ENCODE measurements around the gene PTPRN. TPM values are rescaled to one million over a fixed set of nuclear protein-coding genes. Genes with fewer than 3 reads are reported as not detected.

The PTPRN gene
- total and polyA plus RNA-seq, 3 experiments from 2014 or later, result 0.11 TPM; not detected in 2

- Histone ChIP-seq H3K27ac (ENCODE audit: low read depth, low read length) (peak overlapping the region; percentile 58), H3K4me3 (ENCODE audit: low read length) (peak overlapping the region; percentile 86), H3K36me3 (ENCODE audit: insufficient read depth, low read length) (peaks cover 28% of the 10 kb centered on the region), H3K27me3 (ENCODE audit: insufficient read depth, low read length, poor library complexity, severe bottlenecking) (no peaks in the 10 kb centered on the region), H3K9me3 (ENCODE audit: low read length) (no peaks in the 10 kb centered on the region), H3K4me1 (ENCODE audit: insufficient read depth, low read length) (peaks cover 69% of the 10 kb centered on the region)
- H3K36me3 Mint-ChIP-seq, result peaks cover 4 to 43% (median 17%) of the 10 kb centered on the region in 3 donors
- peaks cover 0 to 2% (median 0%) of the 10 kb centered on the region in 5 donors for H3K9me3 Mint-ChIP-seq
- peaks cover 0 to 6% of the 10 kb centered on the region in 2 donors for H3K27me3 Mint-ChIP-seq
- H3K4me3 Mint-ChIP-seq, result peak overlapping the region; percentile 84 to 99 (median 91)
- H3K4me1 Mint-ChIP-seq, result peaks cover 66 to 79% (median 67%) of the 10 kb centered on the region in 3 donors
- peak in 1 of 5 donors; percentile 12 for DNase-seq
- ChIA-PET POLR2A (interaction anchor here (1.6 to 11.9 kb wide), 4 partner anchors 8 to 141 kb away, joined by 4 to 164 read pairs (median 15); partner anchors contain the start of genes ABCB6, ANKZF1, ATG9A and DNPEP), CTCF (interaction anchor here (1.0 to 4.4 kb wide), 5 partner anchors 16 to 92 kb away, joined by 3 to 35 read pairs (median 5); partner anchors contain the start of genes ANKZF1, ATG9A and DNAJB2)
- H3K27ac Mint-ChIP-seq, result peak overlapping the region in 7 of 8 donors; percentile 91 to 98 (median 98)
These were observed 62.6 kb downstream of the PTPRN start for GRCh38 chr2:219246559-219246958.

GRCh38 chr2:219245899-219246230 lies 63.3 kb downstream of the PTPRN start:
- no peaks in the 10 kb centered on the region for H3K27me3 ChIP-seq (ENCODE audit: insufficient read depth, low read length, poor library complexity, severe bottlenecking)
- Mint-ChIP-seq H3K4me1 (peaks cover 60 to 72% (median 60%) of the 10 kb centered on the region in 3 donors), H3K36me3 (peaks cover 2 to 36% (median 12%) of the 10 kb centered on the region in 3 donors), H3K27ac (peak overlapping the region; percentile 91 to 98 (median 98)), H3K4me3 (peak overlapping the region; percentile 84 to 99 (median 91)), H3K27me3 (peaks cover 0 to 6% of the 10 kb centered on the region in 2 donors), H3K9me3 (peaks cover 0 to 2% (median 0%) of the 10 kb centered on the region in 5 donors)
- peak overlapping the region; percentile 93 for H3K27ac ChIP-seq (ENCODE audit: low read depth, low read length)
- no peaks in the 10 kb centered on the region for H3K9me3 ChIP-seq (ENCODE audit: low read length)
- H3K4me1 ChIP-seq (ENCODE audit: insufficient read depth, low read length), result peaks cover 62% of the 10 kb centered on the region
- DNase-seq, result peak in 1 of 5 donors; percentile 44
- peak overlapping the region; percentile 86 for H3K4me3 ChIP-seq (ENCODE audit: low read length)
- peaks cover 23% of the 10 kb centered on the region for H3K36me3 ChIP-seq (ENCODE audit: insufficient read depth, low read length)
- ChIA-PET CTCF (interaction anchor here (1.0 to 4.4 kb wide), 9 partner anchors 16 to 91 kb away, joined by 3 to 35 read pairs (median 5); partner anchors contain the start of genes ANKZF1, ATG9A and DNAJB2), POLR2A (interaction anchor here (0.9 to 11.9 kb wide), 6 partner anchors 9 to 39 kb away, joined by 3 to 164 read pairs (median 12); partner anchors contain the start of genes ABCB6, ANKZF1, ATG9A and DNAJB2)

GRCh38 chr2:219245148-219245898 lies 63.9 kb downstream of the PTPRN start, which contains the start of the genes GLB1L and STK16:
TSS of gene GLB1L (minus strand) at chr2:219245444. CDS start at chr2:219243573, 1,871 bp downstream.
TSS of gene STK16 (plus strand) at chr2:219245479. CDS start at chr2:219246000, 521 bp downstream.
- Mint-ChIP-seq H3K4me1 (peaks cover 54 to 66% (median 55%) of the 10 kb centered on the region in 3 donors), H3K36me3 (peaks cover 0 to 31% (median 7%) of the 10 kb centered on the region in 3 donors), H3K27me3 (peaks cover 0 to 6% of the 10 kb centered on the region in 2 donors), H3K4me3 (peak within 1 kb of the TSS; percentile 84 to 99 (median 91)), H3K9me3 (peaks cover 0 to 2% (median 0%) of the 10 kb centered on the region in 5 donors), H3K27ac (peak within 1 kb of the TSS; percentile 91 to 98 (median 98))
- Histone ChIP-seq H3K27me3 (ENCODE audit: insufficient read depth, low read length, poor library complexity, severe bottlenecking) (no peaks in the 10 kb centered on the region), H3K4me3 (ENCODE audit: low read length) (peak within 1 kb of the TSS; percentile 86), H3K36me3 (ENCODE audit: insufficient read depth, low read length) (peaks cover 18% of the 10 kb centered on the region), H3K4me1 (ENCODE audit: insufficient read depth, low read length) (peaks cover 56% of the 10 kb centered on the region), H3K9me3 (ENCODE audit: low read length) (no peaks in the 10 kb centered on the region), H3K27ac (ENCODE audit: low read depth, low read length) (peak within 1 kb of the TSS; percentile 93)
- CTCF ChIA-PET, result interaction anchor here (0.7 to 3.1 kb wide), 18 partner anchors 9 to 91 kb away, joined by 3 to 35 read pairs (median 4); partner anchors contain the start of genes DNAJB2, NHEJ1 and TUBA4A
- POLR2A ChIA-PET, result interaction anchor here (0.5 to 11.9 kb wide), 10 partner anchors 9 to 143 kb away, joined by 3 to 164 read pairs (median 6); partner anchors contain the start of genes ABCB6, ANKZF1, ATG9A and CNPPD1
- peak; percentile 79 to 93 (median 83) for DNase-seq

DNA sequence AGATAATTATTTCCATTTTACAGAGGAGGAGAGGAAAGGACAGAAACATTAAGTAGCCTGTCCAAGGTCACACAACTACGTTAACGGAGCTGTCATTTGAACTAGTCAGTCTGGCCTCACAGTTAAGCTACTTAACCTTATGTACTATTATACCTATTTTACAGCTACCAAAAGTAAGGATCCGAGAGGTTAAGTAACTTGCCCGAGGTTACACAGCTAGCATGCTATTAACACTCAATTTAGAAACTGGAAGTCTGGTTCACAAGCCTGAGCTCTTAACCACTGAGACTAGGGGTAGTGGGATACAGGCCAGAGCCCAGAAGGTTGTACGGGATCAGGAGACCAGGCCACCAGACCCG lies 64.4 kb downstream of the PTPRN start:
- Histone ChIP-seq H3K9me3 (ENCODE audit: low read length) (no peaks in the 10 kb centered on the region), H3K4me3 (ENCODE audit: low read length) (peak overlapping the region; percentile 86), H3K36me3 (ENCODE audit: insufficient read depth, low read length) (peaks cover 12% of the 10 kb centered on the region), H3K27ac (ENCODE audit: low read depth, low read length) (peak overlapping the region; percentile 93), H3K4me1 (ENCODE audit: insufficient read depth, low read length) (peaks cover 51% of the 10 kb centered on the region), H3K27me3 (ENCODE audit: insufficient read depth, low read length, poor library complexity, severe bottlenecking) (no peaks in the 10 kb centered on the region)
- Mint-ChIP-seq H3K36me3 (peaks cover 0 to 25% (median 5%) of the 10 kb centered on the region in 3 donors), H3K4me1 (peaks cover 49 to 61% (median 49%) of the 10 kb centered on the region in 3 donors), H3K9me3 (peaks cover 0 to 2% (median 0%) of the 10 kb centered on the region in 5 donors), H3K27me3 (peaks cover 0 to 6% of the 10 kb centered on the region in 2 donors), H3K27ac (peak overlapping the region; percentile 91 to 98 (median 98)), H3K4me3 (peak overlapping the region; percentile 84 to 99 (median 91))
- ChIA-PET CTCF (interaction anchor here (0.7 to 3.1 kb wide), 16 partner anchors 10 to 85 kb away, joined by 3 to 35 read pairs (median 4); partner anchors contain the start of genes DNAJB2 and TUBA4A), POLR2A (interaction anchor here (0.5 to 11.9 kb wide), 9 partner anchors 10 to 143 kb away, joined by 3 to 164 read pairs (median 8); partner anchors contain the start of genes ABCB6, ANKZF1, ATG9A and CNPPD1)
- DNase-seq, result no peak

DNA sequence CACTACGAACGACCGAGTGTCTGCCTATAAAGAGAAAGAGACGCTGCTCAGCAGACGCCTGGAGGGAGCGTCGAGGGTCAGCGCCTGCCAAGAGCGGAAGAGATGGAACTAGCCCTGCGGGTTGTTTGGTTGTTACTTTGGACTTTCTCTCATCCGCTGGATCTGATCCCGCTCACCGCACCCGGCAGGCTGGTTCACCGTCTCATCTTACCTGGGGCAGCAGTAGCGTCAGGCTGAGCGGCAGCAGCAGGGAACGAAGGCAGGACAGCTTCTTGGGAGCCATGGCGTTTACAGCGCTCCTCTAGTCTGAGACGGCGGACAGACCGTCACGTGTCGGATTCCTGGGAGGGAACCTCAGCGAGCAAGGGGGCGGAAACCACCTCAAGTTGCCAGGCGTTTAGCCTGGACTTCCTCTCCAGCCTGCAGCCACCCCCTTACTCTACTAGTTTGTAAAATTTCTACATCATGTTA lies 65.9 kb downstream of the PTPRN start:
- no peak overlapping the region for H3K4me3 ChIP-seq (ENCODE audit: low read length)
- no peaks in the 10 kb centered on the region for H3K27me3 ChIP-seq (ENCODE audit: insufficient read depth, low read length, poor library complexity, severe bottlenecking)
- no peaks in the 10 kb centered on the region for H3K9me3 ChIP-seq (ENCODE audit: low read length)
- CTCF ChIA-PET, result interaction anchor here (3.1 kb wide), 1 partner anchor 51 kb away, joined by 35 read pairs; no protein-coding TSS in a partner anchor
- H3K4me1 ChIP-seq (ENCODE audit: insufficient read depth, low read length), result peaks cover 37% of the 10 kb centered on the region
- H3K27ac Mint-ChIP-seq, result peak overlapping the region in 7 of 8 donors; percentile 14 to 66 (median 46)
- peaks cover 0 to 15% (median 1%) of the 10 kb centered on the region in 3 donors for H3K36me3 Mint-ChIP-seq
- POLR2A ChIA-PET, result interaction anchor here (11.9 kb wide), 1 partner anchor 13 kb away, joined by 164 read pairs; the partner anchor contains the start of genes ANKZF1 and ATG9A
- H3K9me3 Mint-ChIP-seq, result peaks cover 0 to 2% (median 0%) of the 10 kb centered on the region in 5 donors
- H3K4me1 Mint-ChIP-seq, result peaks cover 35 to 46% (median 35%) of the 10 kb centered on the region in 3 donors
- DNase-seq, result no peak
- peaks cover 0 to 6% of the 10 kb centered on the region in 2 donors for H3K27me3 Mint-ChIP-seq
- no peak overlapping the region for H3K27ac ChIP-seq (ENCODE audit: low read depth, low read length)
- peaks cover 4% of the 10 kb centered on the region for H3K36me3 ChIP-seq (ENCODE audit: insufficient read depth, low read length)
- H3K4me3 Mint-ChIP-seq, result peak overlapping the region in 3 of 7 donors; percentile 50 to 76 (median 71)

Other genes starting within 250 kb of the PTPRN start
- not detected for gene IHH, start 248.5 kb downstream of the PTPRN start, total RNA-seq
- not detected for gene IHH, start 248.5 kb downstream of the PTPRN start, polyA plus RNA-seq
- gene NHEJ1, start 148.6 kb downstream of the PTPRN start, total RNA-seq, result 10 to 100 TPM; 22.4 to 24.5 TPM
- gene NHEJ1, start 148.6 kb downstream of the PTPRN start, polyA plus RNA-seq, result 26.3 TPM
- 1 to 10 TPM; 2.3 to 2.6 TPM for gene SLC23A3, start 139.4 kb downstream of the PTPRN start, total RNA-seq
- not detected for gene SLC23A3, start 139.4 kb downstream of the PTPRN start, polyA plus RNA-seq
- 10 to 100 TPM; 66.2 to 67.0 TPM for gene CNPPD1, start 132.5 kb downstream of the PTPRN start, total RNA-seq
- 74.3 TPM for gene CNPPD1, start 132.5 kb downstream of the PTPRN start, polyA plus RNA-seq
- 10 to 100 TPM; 67.6 to 76.1 TPM for gene RETREG2, start 131.1 kb downstream of the PTPRN start, total RNA-seq
- 65.9 TPM for gene RETREG2, start 131.1 kb downstream of the PTPRN start, polyA plus RNA-seq
- gene ZFAND2B, start 102.6 kb downstream of the PTPRN start, total RNA-seq, result 10 to 100 TPM; 32.4 to 36.8 TPM
- 86.0 TPM for gene ZFAND2B, start 102.6 kb downstream of the PTPRN start, polyA plus RNA-seq
- 10 to 100 TPM; 22.1 to 22.8 TPM for gene ABCB6, start 90.4 kb downstream of the PTPRN start, total RNA-seq
- gene ABCB6, start 90.4 kb downstream of the PTPRN start, polyA plus RNA-seq, result 2.1 TPM
- 10 to 100 TPM; 46.1 to 52.9 TPM for gene ATG9A, start 79.8 kb downstream of the PTPRN start, total RNA-seq
- 32.0 TPM for gene ATG9A, start 79.8 kb downstream of the PTPRN start, polyA plus RNA-seq
- gene ANKZF1, start 79.6 kb downstream of the PTPRN start, total RNA-seq, result 10 to 100 TPM; 72.4 to 76.0 TPM
- 32.5 TPM for gene ANKZF1, start 79.6 kb downstream of the PTPRN start, polyA plus RNA-seq
- 1 to 10 TPM; 2.6 to 3.5 TPM for gene GLB1L, start 64.0 kb downstream of the PTPRN start, total RNA-seq
- gene GLB1L, start 64.0 kb downstream of the PTPRN start, polyA plus RNA-seq, result 0.99 TPM
- 10 to 100 TPM; 23.0 to 26.1 TPM for gene STK16, start 63.9 kb downstream of the PTPRN start, total RNA-seq
- gene STK16, start 63.9 kb downstream of the PTPRN start, polyA plus RNA-seq, result 18.6 TPM
- gene TUBA4B, start 56.2 kb downstream of the PTPRN start, total RNA-seq, result not detected
- gene TUBA4B, start 56.2 kb downstream of the PTPRN start, polyA plus RNA-seq, result not detected
- gene TUBA4A, start 55.5 kb downstream of the PTPRN start, total RNA-seq, result 100 to 1,000 TPM; 175 to 178 TPM
- 234 TPM for gene TUBA4A, start 55.5 kb downstream of the PTPRN start, polyA plus RNA-seq
- gene DNAJB2, start 30.0 kb downstream of the PTPRN start, total RNA-seq, result 10 to 100 TPM; 48.5 to 56.4 TPM
- gene DNAJB2, start 30.0 kb downstream of the PTPRN start, polyA plus RNA-seq, result 5.9 TPM
- not detected for gene RESP18, start 23.3 kb upstream of the PTPRN start, total RNA-seq
- gene RESP18, start 23.3 kb upstream of the PTPRN start, polyA plus RNA-seq, result not detected
- gene DNPEP, start 78.5 kb upstream of the PTPRN start, total RNA-seq, result 100 to 1,000 TPM; 112 to 116 TPM
- gene DNPEP, start 78.5 kb upstream of the PTPRN start, polyA plus RNA-seq, result 69.1 TPM
- gene DES, start 109.0 kb upstream of the PTPRN start, total RNA-seq, result not detected
- not detected for gene DES, start 109.0 kb upstream of the PTPRN start, polyA plus RNA-seq
- gene SPEG, start 125.4 kb upstream of the PTPRN start, total RNA-seq, result 1 to 10 TPM in 1 of 2 experiments, under 1 TPM in 1; 0.94 to 1.0 TPM
- gene SPEG, start 125.4 kb upstream of the PTPRN start, polyA plus RNA-seq, result 0.48 TPM
- gene GMPPA, start 189.5 kb upstream of the PTPRN start, total RNA-seq, result 10 to 100 TPM; 36.9 to 37.1 TPM
- 32.5 TPM for gene GMPPA, start 189.5 kb upstream of the PTPRN start, polyA plus RNA-seq
- not detected for gene ASIC4, start 205.1 kb upstream of the PTPRN start, total RNA-seq
- gene ASIC4, start 205.1 kb upstream of the PTPRN start, polyA plus RNA-seq, result not detected
- 10 to 100 TPM; 32.9 to 36.5 TPM for gene CHPF, start 234.4 kb upstream of the PTPRN start, total RNA-seq
- gene CHPF, start 234.4 kb upstream of the PTPRN start, polyA plus RNA-seq, result 8.7 TPM
- 1 to 10 TPM; 5.2 to 6.0 TPM for gene TMEM198, start 234.6 kb upstream of the PTPRN start, total RNA-seq
- not detected for gene TMEM198, start 234.6 kb upstream of the PTPRN start, polyA plus RNA-seq

Data from CD8-positive, alpha-beta memory T cell (primary cell).